ENCODE measurements around the gene GDPD3. TPM values are rescaled to one million over a fixed set of nuclear protein-coding genes. Genes with fewer than 3 reads are reported as not detected.

The GDPD3 gene
- total and polyA plus RNA-seq, 2 of the 13 experiments (the other 11 are each of a cell fraction or from before 2014, with no cell fraction given), result 18.7 to 20.6 TPM

DNA sequence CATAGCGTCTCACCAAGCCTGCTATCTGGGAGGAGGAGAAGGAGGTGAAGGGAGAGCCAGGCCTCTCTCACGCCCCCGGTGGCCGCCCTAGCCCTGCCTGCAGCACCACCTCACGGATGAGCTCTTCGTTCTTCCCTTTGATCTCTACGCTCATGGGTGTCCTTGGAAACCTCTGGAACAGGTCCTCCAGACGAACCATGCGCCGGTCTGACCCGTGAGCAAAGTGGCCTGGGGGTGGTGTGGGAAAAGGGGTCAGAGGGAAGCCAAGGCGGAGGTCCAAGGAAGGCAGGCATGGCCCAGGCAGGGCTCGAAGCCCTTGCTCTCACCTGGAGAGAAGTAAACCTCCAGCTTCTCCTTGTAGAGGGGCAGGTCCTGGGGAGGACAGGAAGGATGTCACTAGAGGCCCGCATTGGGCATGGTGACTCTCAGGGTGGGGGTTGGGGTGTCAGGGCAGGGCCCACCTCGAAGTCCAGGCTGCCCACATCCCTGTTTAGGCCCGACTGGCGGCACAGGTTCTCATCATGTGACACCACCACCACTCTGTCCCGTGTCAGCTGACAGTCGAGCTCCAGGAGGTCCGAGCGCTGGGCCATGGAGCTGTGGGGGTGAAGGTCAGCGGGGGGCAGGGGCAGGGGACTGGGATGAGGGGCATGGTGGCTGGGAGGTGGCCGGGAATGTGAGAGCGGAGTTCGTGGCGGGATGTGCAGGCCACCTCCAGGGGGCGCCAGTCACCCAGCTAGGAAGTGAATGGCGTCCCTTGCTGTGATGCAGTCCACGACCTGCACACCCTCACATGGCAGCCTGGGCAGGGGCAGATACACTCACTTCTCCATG is 923 bp downstream of the GDPD3 start (continued):
- TF ChIP-seq, protein P1, sequence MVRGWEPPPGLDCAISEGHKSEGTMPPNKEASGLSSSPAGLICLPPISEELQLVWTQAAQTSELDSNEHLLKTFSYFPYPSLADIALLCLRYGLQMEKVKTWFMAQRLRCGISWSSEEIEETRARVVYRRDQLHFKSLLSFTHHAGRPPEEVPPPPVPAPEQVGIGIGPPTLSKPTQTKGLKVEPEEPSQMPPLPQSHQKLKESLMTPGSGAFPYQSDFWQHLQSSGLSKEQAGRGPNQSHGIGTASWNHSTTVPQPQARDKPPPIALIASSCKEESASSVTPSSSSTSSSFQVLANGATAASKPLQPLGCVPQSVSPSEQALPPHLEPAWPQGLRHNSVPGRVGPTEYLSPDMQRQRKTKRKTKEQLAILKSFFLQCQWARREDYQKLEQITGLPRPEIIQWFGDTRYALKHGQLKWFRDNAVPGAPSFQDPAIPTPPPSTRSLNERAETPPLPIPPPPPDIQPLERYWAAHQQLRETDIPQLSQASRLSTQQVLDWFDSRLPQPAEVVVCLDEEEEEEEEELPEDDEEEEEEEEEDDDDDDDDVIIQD (CRISPR knock-in tag; IDR thresholded peaks at IDR 0.05; ENCODE audit: low read depth), result 0 out of 2 replicates have a peak, but pooled peaks have one; percentile 9
- TF ChIP-seq BORCS8-MEF2B (CRISPR knock-in tag; IDR thresholded peaks at IDR 0.05) (peak; percentile 91), PITX1 (CRISPR knock-in tag; IDR thresholded peaks at IDR 0.05) (no peak; the same call in 1 of the 2 replicates), ZNF337 (CRISPR knock-in tag; IDR thresholded peaks at IDR 0.05; ENCODE audit: borderline replicate concordance, low read depth) (0 out of 2 replicates have a peak, but pooled peaks have one; percentile 47), ZNF629 (CRISPR knock-in tag; conservative IDR thresholded peaks at IDR 0.05) (0 out of 2 replicates have a peak, but pooled peaks have one; percentile 22), ZNF549 (CRISPR knock-in tag; IDR thresholded peaks at IDR 0.05) (no peak), ZC3H4 (CRISPR knock-in tag; IDR thresholded peaks at IDR 0.05; ENCODE audit: borderline replicate concordance) (0 out of 2 replicates have a peak, but pooled peaks have one; percentile 53), HDAC1 (CRISPR knock-in tag; IDR thresholded peaks at IDR 0.05) (peak; percentile 79), YEATS4 (CRISPR knock-in tag; IDR thresholded peaks at IDR 0.05; ENCODE audit: borderline replicate concordance) (peak; percentile 47; the same call in 1 of the 2 replicates), ESRRA (CRISPR knock-in tag; IDR thresholded peaks at IDR 0.05; ENCODE audit: low read depth) (peak; percentile 86), ZNF7 (CRISPR knock-in tag; IDR thresholded peaks at IDR 0.05) (no peak), HDAC2 (CRISPR knock-in tag; IDR thresholded peaks at IDR 0.05) (peak; percentile 91), ZNF781 (CRISPR knock-in tag; IDR thresholded peaks at IDR 0.05; ENCODE audit: borderline replicate concordance, not compliant biosample characterization) (peak; percentile 94), ZNF205 (CRISPR knock-in tag; IDR thresholded peaks at IDR 0.05) (peak; percentile 13; the same call in 1 of the 2 replicates), ZNF274 (CRISPR knock-in tag; IDR thresholded peaks at IDR 0.05) (peak; percentile 88)
- TF ChIP-seq, protein P2, sequence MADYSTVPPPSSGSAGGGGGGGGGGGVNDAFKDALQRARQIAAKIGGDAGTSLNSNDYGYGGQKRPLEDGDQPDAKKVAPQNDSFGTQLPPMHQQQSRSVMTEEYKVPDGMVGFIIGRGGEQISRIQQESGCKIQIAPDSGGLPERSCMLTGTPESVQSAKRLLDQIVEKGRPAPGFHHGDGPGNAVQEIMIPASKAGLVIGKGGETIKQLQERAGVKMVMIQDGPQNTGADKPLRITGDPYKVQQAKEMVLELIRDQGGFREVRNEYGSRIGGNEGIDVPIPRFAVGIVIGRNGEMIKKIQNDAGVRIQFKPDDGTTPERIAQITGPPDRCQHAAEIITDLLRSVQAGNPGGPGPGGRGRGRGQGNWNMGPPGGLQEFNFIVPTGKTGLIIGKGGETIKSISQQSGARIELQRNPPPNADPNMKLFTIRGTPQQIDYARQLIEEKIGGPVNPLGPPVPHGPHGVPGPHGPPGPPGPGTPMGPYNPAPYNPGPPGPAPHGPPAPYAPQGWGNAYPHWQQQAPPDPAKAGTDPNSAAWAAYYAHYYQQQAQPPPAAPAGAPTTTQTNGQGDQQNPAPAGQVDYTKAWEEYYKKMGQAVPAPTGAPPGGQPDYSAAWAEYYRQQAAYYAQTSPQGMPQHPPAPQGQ (CRISPR knock-in tag; IDR thresholded peaks at IDR 0.05; ENCODE audit: borderline replicate concordance), result 0 out of 2 replicates have a peak, but pooled peaks have one; percentile 61
- TF ChIP-seq, protein P3, sequence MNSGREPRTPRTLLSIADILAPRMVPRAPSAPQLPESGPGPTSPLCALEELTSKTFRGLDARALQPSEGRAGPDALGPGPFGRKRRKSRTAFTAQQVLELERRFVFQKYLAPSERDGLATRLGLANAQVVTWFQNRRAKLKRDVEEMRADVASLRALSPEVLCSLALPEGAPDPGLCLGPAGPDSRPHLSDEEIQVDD (CRISPR knock-in tag; IDR thresholded peaks at IDR 0.05; ENCODE audit: borderline replicate concordance), result peak; percentile 84; the same call in 1 of the 2 replicates
- TF ChIP-seq, protein P4, sequence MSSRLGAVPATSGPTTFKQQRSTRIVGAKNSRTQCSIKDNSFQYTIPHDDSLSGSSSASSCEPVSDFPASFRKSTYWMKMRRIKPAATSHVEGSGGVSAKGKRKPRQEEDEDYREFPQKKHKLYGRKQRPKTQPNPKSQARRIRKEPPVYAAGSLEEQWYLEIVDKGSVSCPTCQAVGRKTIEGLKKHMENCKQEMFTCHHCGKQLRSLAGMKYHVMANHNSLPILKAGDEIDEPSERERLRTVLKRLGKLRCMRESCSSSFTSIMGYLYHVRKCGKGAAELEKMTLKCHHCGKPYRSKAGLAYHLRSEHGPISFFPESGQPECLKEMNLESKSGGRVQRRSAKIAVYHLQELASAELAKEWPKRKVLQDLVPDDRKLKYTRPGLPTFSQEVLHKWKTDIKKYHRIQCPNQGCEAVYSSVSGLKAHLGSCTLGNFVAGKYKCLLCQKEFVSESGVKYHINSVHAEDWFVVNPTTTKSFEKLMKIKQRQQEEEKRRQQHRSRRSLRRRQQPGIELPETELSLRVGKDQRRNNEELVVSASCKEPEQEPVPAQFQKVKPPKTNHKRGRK (CRISPR knock-in tag; IDR thresholded peaks at IDR 0.05), result peak; percentile 70; the same call in 1 of the 2 replicates
- TF ChIP-seq, protein P5, sequence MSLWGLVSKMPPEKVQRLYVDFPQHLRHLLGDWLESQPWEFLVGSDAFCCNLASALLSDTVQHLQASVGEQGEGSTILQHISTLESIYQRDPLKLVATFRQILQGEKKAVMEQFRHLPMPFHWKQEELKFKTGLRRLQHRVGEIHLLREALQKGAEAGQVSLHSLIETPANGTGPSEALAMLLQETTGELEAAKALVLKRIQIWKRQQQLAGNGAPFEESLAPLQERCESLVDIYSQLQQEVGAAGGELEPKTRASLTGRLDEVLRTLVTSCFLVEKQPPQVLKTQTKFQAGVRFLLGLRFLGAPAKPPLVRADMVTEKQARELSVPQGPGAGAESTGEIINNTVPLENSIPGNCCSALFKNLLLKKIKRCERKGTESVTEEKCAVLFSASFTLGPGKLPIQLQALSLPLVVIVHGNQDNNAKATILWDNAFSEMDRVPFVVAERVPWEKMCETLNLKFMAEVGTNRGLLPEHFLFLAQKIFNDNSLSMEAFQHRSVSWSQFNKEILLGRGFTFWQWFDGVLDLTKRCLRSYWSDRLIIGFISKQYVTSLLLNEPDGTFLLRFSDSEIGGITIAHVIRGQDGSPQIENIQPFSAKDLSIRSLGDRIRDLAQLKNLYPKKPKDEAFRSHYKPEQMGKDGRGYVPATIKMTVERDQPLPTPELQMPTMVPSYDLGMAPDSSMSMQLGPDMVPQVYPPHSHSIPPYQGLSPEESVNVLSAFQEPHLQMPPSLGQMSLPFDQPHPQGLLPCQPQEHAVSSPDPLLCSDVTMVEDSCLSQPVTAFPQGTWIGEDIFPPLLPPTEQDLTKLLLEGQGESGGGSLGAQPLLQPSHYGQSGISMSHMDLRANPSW (CRISPR knock-in tag; IDR thresholded peaks at IDR 0.05; ENCODE audit: borderline replicate concordance), result peak; percentile 82; the same call in 1 of the 2 replicates

All from HepG2 (cell line).